Smooth muscle cell (in vitro differentiated cells): ENCODE results near the gene ADAMTS2. TPM values are rescaled to one million over a fixed set of nuclear protein-coding genes. Genes with fewer than 3 reads are reported as not detected.

Experiments
- DNase-seq: peaks from one replicate; lab custom pipeline; 2025; ENCODE audit not compliant: unreplicated experiment; lab: John Stamatoyannopoulos, UW
- H2AFZ ChIP-seq: fragments of 200-600 bp; sonication (generic); 2 replicates; pipeline ENCODE4 v1.6.0; 2016; ENCODE audit warnings: antibody characterized with exemption, low read depth, mild to moderate bottlenecking
- H3F3A ChIP-seq: fragments of 200-600 bp; sonication (generic); 2 replicates; pipeline ENCODE4 v1.6.0; 2017; ENCODE audit warnings: antibody characterized with exemption, low read depth
- H3K27ac ChIP-seq: fragments of 200-600 bp; sonication (generic); 2 replicates; pipeline ENCODE4 v1.5.1; 2016; ENCODE audit warnings: low read depth, mild to moderate bottlenecking
- H3K27me3 ChIP-seq: fragments of 200-600 bp; sonication (generic); 2 replicates; pipeline ENCODE4 v1.6.1; 2016; ENCODE audit warnings: low read depth, mild to moderate bottlenecking
- H3K36me3 ChIP-seq: fragments of 200-600 bp; sonication (generic); 2 replicates; pipeline ENCODE4 v1.5.1; 2016; ENCODE audit warnings: low read depth
- H3K4me1 ChIP-seq: fragments of 200-600 bp; sonication (generic); 2 replicates; pipeline ENCODE4 v1.5.1; 2016; ENCODE audit warnings: low read depth
- H3K4me2 ChIP-seq: fragments of 200-600 bp; sonication (generic); 2 replicates; pipeline ENCODE4 v1.6.0; 2016; ENCODE audit warnings: mild to moderate bottlenecking
- H3K4me3 ChIP-seq: fragments of 200-600 bp; sonication (generic); 2 replicates; pipeline ENCODE4 v1.5.1; 2016; ENCODE audit warnings: mild to moderate bottlenecking
- H3K79me2 ChIP-seq: fragments of 200-600 bp; sonication (generic); 2 replicates; pipeline ENCODE4 v1.6.0; 2016; ENCODE audit warnings: low read depth, mild to moderate bottlenecking
- H3K9ac ChIP-seq: fragments of 200-600 bp; sonication (generic); 2 replicates; pipeline ENCODE4 v1.6.0; 2016; ENCODE audit warnings: low read depth
- H3K9me3 ChIP-seq: fragments of 200-600 bp; sonication (generic); replicated peaks from 2 replicates; pipeline ENCODE4 v1.5.1; 2016; ENCODE audit warnings: low read depth
- H4K20me1 ChIP-seq: fragments of 200-600 bp; sonication (generic); 2 replicates; pipeline ENCODE4 v1.6.0; 2016; ENCODE audit warnings: low read depth
- WGBS: methylation state at CpG from one replicate; pipeline ENCODE4 v1.1.7; 2016; ENCODE audit warnings: low lambda C conversion rate; 5-methylcytosine and 5-hydroxymethylcytosine counted together
- polyA plus RNA-seq: library from polyadenylated mRNA; unstranded; fragments of >200 nt; fragmentation: Nextera tagmentation; extraction: Ambion mirVana; gene quantifications from 2 replicates; pipeline ENCODE4 v1.2.1, GENCODE V29; 2016
- total RNA-seq: library from RNA; depleted of rRNA; stranded (reverse); fragments of >200 nt; gene quantifications from 2 replicates; pipeline ENCODE4 v1.2.3, GENCODE V29; 2014
- TF ChIP-seq, protein P1 (sequence below): fragments of 200-600 bp; sonication (generic); IDR thresholded peaks from 2 replicates; pipeline ENCODE4 v1.5.1; 2017; ENCODE audit warnings: borderline replicate concordance, mild to moderate bottlenecking, antibody characterized with exemption; ENCODE audit not compliant: insufficient read depth, poor library complexity, severe bottlenecking

ADAMTS2 gene
- total and polyA plus RNA-seq, 2 experiments from 2014 or later, result 22.8 to 37.5 TPM

DNA sequence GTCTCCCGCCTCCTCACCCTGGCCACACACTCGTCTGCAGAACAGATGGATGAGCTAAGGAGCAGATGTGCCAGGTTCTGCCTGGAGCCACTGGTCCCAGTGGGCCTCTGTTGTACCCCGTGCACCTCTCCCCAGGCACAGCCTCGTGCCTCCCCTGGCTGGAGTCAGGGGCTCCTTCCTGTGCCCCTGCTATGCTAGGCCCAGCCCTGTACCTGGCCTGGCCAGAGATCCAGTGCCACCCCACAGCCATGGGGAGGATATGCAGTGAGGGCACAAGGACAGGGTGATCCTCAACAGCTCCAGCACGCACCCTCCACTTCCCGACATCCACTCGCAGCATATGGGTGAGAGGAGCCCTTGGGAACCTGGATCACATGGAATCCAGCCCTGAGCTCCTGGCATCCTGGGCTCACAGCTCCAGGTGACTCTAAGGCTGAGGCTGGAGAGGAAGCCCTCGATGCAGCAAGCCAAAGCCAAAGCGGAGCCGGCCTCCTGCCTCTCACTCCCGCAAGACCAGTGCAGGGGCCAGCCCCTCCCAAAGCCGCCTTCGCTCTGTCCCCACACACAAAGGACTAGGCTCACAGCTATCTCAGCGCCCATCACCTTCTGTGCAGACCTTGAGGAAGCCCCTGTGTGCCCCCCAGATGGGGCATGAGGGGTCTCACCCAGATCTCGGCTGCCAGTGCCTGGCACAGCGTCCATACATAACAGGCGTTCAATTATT lies 23.7 kb upstream of the ADAMTS2 start:
- Histone ChIP-seq H3K4me2 (no peak overlapping the region), H3K9ac (no peak overlapping the region), H3F3A (no peaks in the 10 kb centered on the region), H3K27ac (no peak overlapping the region), H3K36me3 (no peaks in the 10 kb centered on the region), H3K4me3 (no peak overlapping the region), H3K9me3 (no peaks in the 10 kb centered on the region), H2AFZ (no peak overlapping the region), H3K79me2 (no peaks in the 10 kb centered on the region), H3K4me1 (no peaks in the 10 kb centered on the region), H4K20me1 (no peaks in the 10 kb centered on the region), H3K27me3 (no peaks in the 10 kb centered on the region)
- 94% methylated on average over 16 of the region's 17 CpGs for WGBS
- TF ChIP-seq, protein P1, sequence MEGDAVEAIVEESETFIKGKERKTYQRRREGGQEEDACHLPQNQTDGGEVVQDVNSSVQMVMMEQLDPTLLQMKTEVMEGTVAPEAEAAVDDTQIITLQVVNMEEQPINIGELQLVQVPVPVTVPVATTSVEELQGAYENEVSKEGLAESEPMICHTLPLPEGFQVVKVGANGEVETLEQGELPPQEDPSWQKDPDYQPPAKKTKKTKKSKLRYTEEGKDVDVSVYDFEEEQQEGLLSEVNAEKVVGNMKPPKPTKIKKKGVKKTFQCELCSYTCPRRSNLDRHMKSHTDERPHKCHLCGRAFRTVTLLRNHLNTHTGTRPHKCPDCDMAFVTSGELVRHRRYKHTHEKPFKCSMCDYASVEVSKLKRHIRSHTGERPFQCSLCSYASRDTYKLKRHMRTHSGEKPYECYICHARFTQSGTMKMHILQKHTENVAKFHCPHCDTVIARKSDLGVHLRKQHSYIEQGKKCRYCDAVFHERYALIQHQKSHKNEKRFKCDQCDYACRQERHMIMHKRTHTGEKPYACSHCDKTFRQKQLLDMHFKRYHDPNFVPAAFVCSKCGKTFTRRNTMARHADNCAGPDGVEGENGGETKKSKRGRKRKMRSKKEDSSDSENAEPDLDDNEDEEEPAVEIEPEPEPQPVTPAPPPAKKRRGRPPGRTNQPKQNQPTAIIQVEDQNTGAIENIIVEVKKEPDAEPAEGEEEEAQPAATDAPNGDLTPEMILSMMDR, result no peak
- no peak for DNase-seq

DNA sequence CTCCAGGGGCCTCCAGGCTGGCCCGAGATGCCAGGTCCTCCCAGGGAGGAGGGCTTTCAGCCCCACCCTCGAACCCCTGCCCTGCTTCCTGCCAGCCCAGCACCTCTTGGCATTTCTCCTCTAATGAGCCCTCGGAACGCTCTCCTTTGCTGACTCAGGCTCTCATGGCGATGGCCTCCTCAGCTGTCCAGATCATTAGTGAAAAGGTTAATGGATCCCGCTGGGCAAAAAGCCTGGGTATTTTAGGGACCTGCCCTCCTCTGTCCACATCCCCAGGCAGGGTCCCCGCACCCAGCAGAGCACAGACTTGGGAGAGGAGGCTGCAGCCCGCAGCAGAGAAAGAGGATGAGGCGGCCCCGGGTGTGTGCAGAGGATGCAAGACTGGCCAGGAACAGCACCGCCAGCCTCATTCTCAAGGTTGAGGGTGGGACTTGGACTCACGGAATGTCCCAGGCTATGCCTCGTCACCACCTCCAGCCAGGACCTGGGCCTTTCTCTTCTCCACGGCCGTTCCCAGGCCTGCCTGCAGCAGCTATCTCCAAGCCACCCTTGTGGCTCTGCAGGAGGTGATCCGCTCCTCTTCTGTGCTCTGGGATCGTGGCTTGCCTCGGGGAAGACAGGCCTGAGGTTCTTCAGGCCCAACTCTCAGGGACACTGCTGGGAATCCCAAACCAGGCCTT lies 23.0 kb upstream of the ADAMTS2 start:
- Histone ChIP-seq H3K36me3 (no peaks in the 10 kb centered on the region), H4K20me1 (no peaks in the 10 kb centered on the region), H3K4me2 (no peak overlapping the region), H3K79me2 (no peaks in the 10 kb centered on the region), H3K27me3 (no peaks in the 10 kb centered on the region), H3K9ac (no peak overlapping the region), H3K4me3 (no peak overlapping the region), H2AFZ (no peak overlapping the region), H3K9me3 (no peaks in the 10 kb centered on the region), H3K27ac (no peak overlapping the region), H3K4me1 (no peaks in the 10 kb centered on the region), H3F3A (no peaks in the 10 kb centered on the region)
- no peak for DNase-seq
- TF ChIP-seq, protein P1, result no peak
- WGBS, result 92% methylated on average over 18 of the region's 18 CpGs

DNA sequence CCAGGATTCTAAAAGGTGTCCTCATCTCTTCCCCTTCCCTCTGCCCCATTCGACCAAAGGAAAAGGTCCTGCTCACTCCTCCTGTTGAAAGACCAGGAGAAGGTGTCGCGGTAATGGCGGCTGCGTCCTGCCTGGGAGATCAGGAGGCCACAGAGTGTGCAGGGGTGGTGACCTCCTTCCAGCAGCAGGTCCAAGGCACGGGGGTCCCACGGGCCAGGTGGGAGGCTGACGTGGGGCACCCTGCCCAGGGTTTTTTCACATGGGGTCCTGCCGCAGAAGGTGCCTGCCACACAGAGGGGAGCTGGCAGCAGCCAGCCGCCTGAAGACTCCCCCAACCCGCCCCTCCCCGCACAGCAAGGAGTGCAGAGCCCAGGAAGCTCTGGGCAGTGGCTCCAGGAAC lies 22.2 kb upstream of the ADAMTS2 start:
- no peak overlapping the region for H2AFZ ChIP-seq
- H3F3A ChIP-seq, result no peaks in the 10 kb centered on the region
- H4K20me1 ChIP-seq, result no peaks in the 10 kb centered on the region
- H3K4me2 ChIP-seq, result no peak overlapping the region
- no peaks in the 10 kb centered on the region for H3K36me3 ChIP-seq
- 93% methylated on average over 12 of the region's 12 CpGs for WGBS
- H3K9ac ChIP-seq, result no peak overlapping the region
- H3K9me3 ChIP-seq, result no peaks in the 10 kb centered on the region
- H3K4me1 ChIP-seq, result no peaks in the 10 kb centered on the region
- no peak overlapping the region for H3K27ac ChIP-seq
- no peaks in the 10 kb centered on the region for H3K27me3 ChIP-seq
- H3K79me2 ChIP-seq, result no peaks in the 10 kb centered on the region
- no peak for DNase-seq
- TF ChIP-seq, protein P1, result no peak
- H3K4me3 ChIP-seq, result no peak overlapping the region

DNA sequence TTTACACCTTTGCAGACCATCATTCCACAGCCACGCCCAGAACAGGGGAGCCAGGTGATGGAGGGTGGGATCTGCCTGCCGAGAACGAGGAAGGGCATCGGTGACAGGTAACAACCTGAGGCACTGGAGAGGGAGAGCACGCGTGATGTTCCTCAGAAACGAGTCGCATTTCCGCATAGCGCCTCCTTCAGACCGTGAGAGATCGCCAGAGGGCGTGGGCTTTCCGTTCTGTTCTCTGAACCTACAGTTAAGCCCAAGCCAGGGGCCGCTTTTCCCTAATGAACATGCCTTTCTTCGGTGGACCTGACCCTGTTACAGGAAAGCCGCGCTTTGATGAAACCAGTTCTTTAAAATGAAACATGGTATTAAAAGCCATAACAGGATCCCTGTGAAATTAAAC lies 17.1 kb upstream of the ADAMTS2 start:
- DNase-seq, result no peak
- H3K79me2 ChIP-seq, result no peaks in the 10 kb centered on the region
- WGBS, result 87% methylated on average over 18 of the region's 18 CpGs
- no peaks in the 10 kb centered on the region for H3K9me3 ChIP-seq
- no peak overlapping the region for H3K4me2 ChIP-seq
- TF ChIP-seq, protein P1, result no peak
- H2AFZ ChIP-seq, result no peak overlapping the region
- H3K4me3 ChIP-seq, result no peak overlapping the region
- no peaks in the 10 kb centered on the region for H3K36me3 ChIP-seq
- no peak overlapping the region for H3K27ac ChIP-seq
- no peaks in the 10 kb centered on the region for H3F3A ChIP-seq
- no peaks in the 10 kb centered on the region for H4K20me1 ChIP-seq
- H3K27me3 ChIP-seq, result no peaks in the 10 kb centered on the region
- H3K9ac ChIP-seq, result no peak overlapping the region
- no peaks in the 10 kb centered on the region for H3K4me1 ChIP-seq
